Parathyroid adenoma (tissue), 2 donors: ENCODE data around the gene MB21D2.

Experiments
- H2AFZ ChIP-seq: fragments of 300-600 bp; sonication (generic); one replicate; pipeline ENCODE4 v1.7.0; 2017; ENCODE audit warnings: antibody characterized with exemption, mild to moderate bottlenecking
- H3K27ac ChIP-seq: fragments of 300-600 bp; sonication (generic); one replicate; pipeline ENCODE4 v1.7.0; 2017
- H3K27me3 ChIP-seq: fragments of 300-600 bp; sonication (generic); one replicate; pipeline ENCODE4 v1.7.0; 2017; ENCODE audit warnings: low read length; ENCODE audit not compliant: control insufficient read depth, insufficient read depth
- H3K36me3 ChIP-seq: fragments of 300-600 bp; sonication (generic); one replicate; pipeline ENCODE4 v1.7.0; 2017; ENCODE audit warnings: low read length; ENCODE audit not compliant: control insufficient read depth, insufficient read depth
- H3K4me1 ChIP-seq: fragments of 300-600 bp; sonication (generic); one replicate; pipeline ENCODE4 v1.7.0; 2017; ENCODE audit warnings: control low read depth
- H3K4me2 ChIP-seq: fragments of 300-600 bp; sonication (generic); one replicate; pipeline ENCODE4 v1.7.0; 2017; ENCODE audit warnings: low read length
- H3K4me3 ChIP-seq: fragments of 300-600 bp; sonication (generic); one replicate; pipeline ENCODE4 v1.7.0; 2017; ENCODE audit warnings: low read depth, low read length
- H3K79me2 ChIP-seq: fragments of 300-600 bp; sonication (generic); one replicate; pipeline ENCODE4 v1.7.0; 2017; ENCODE audit warnings: control low read depth
- H3K9ac ChIP-seq: fragments of 300-600 bp; sonication (generic); one replicate; pipeline ENCODE4 v1.7.0; 2017; ENCODE audit warnings: mild to moderate bottlenecking
- H3K9me3 ChIP-seq: fragments of 300-600 bp; sonication (generic); one replicate; pipeline ENCODE4 v1.7.0; 2017; ENCODE audit warnings: low read length; ENCODE audit not compliant: control insufficient read depth
- TF ChIP-seq, protein P1 (sequence below): fragments of 300-600 bp; sonication (generic); IDR thresholded peaks from one replicate; pipeline ENCODE4 v1.7.0; 2017; ENCODE audit warnings: antibody characterized with exemption, mild to moderate bottlenecking
- donor health status: primary hyperparathyroidism.

Gene MB21D2

DNA sequence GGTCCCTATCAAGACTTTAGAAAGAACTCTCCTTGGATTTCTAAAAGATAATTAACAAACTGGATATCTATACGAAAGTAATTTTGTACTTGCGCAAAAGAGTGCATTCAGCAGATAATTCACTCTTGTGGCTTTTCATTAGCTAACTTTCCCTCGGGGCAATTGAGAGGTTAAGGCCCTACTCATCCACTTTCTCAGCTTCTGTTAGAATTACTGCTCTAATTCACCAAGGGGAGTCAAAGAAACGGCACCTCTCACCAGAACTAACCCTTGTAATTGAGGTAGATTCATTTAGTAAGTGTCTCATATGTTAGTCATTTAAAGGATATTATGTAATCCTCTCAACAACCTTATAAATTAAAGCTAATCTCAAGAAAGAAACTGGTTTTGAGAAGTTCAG is 22.5 kb upstream of the MB21D2 start:
- H3K4me3 ChIP-seq, result no peak overlapping the region
- H3K36me3 ChIP-seq, result no peaks in the 10 kb centered on the region
- H3K9ac ChIP-seq, result no peak overlapping the region
- TF ChIP-seq, protein P1, sequence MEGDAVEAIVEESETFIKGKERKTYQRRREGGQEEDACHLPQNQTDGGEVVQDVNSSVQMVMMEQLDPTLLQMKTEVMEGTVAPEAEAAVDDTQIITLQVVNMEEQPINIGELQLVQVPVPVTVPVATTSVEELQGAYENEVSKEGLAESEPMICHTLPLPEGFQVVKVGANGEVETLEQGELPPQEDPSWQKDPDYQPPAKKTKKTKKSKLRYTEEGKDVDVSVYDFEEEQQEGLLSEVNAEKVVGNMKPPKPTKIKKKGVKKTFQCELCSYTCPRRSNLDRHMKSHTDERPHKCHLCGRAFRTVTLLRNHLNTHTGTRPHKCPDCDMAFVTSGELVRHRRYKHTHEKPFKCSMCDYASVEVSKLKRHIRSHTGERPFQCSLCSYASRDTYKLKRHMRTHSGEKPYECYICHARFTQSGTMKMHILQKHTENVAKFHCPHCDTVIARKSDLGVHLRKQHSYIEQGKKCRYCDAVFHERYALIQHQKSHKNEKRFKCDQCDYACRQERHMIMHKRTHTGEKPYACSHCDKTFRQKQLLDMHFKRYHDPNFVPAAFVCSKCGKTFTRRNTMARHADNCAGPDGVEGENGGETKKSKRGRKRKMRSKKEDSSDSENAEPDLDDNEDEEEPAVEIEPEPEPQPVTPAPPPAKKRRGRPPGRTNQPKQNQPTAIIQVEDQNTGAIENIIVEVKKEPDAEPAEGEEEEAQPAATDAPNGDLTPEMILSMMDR, result no peak
- H3K4me2 ChIP-seq, result no peak overlapping the region
- no peaks in the 10 kb centered on the region for H3K9me3 ChIP-seq
- no peaks in the 10 kb centered on the region for H3K79me2 ChIP-seq
- no peaks in the 10 kb centered on the region for H3K4me1 ChIP-seq
- no peaks in the 10 kb centered on the region for H3K27me3 ChIP-seq
- no peak overlapping the region for H2AFZ ChIP-seq
- H3K27ac ChIP-seq, result no peak overlapping the region

DNA sequence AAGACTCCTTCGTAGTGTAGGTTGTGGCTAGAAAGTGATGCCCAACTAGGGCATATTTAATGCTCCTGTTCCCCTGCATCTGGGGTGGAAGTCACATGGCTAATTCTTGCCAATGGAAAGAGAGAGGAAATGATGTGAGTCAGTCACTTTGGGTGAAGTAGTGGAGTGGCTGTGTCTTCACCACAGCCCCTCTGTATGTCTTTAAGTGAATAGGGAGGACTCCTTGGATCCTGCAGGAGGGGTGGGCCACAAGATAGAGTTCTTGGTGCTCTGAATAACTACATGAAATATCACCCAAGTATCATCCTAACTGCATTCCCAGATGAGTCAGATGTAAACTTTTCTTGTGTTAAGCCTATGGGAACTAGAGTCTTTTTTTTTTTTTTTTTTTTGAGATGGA is 17.8 kb upstream of the MB21D2 start:
- no peak overlapping the region for H2AFZ ChIP-seq
- no peak overlapping the region for H3K9ac ChIP-seq
- no peaks in the 10 kb centered on the region for H3K27me3 ChIP-seq
- no peaks in the 10 kb centered on the region for H3K9me3 ChIP-seq
- no peaks in the 10 kb centered on the region for H3K36me3 ChIP-seq
- no peaks in the 10 kb centered on the region for H3K4me1 ChIP-seq
- no peak overlapping the region for H3K4me2 ChIP-seq
- TF ChIP-seq, protein P1, result no peak
- H3K27ac ChIP-seq, result no peak overlapping the region
- no peak overlapping the region for H3K4me3 ChIP-seq
- no peaks in the 10 kb centered on the region for H3K79me2 ChIP-seq

DNA sequence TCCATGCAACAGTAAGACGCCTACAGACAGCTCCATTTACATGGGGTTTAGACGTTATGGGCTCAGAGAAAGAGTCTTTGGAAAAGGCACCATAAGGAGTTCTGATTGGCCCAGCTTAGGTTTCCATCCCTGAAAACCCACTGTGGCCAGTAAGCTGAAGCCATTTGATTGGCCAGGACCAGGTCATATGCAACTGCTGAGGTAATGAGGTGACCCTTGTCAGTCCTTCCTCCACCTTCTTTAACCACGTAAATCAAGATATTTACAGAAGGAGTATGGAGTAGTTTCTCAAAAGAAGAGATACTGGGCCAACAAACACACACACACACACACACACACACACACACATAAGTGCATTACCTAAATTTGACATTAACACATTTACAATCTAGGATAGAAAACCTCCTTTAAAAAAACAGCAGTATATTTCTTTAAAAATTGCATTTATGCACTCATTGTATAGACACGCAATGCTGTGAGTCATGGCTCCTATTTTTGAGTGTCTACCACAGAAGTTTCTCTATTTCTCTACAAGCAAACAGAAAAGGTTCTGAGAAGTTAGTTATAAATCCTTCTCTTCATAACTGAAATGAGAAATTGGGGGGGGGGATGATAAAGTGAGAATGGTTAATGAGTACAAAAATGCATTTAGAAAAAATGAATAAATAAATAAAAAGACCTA is 16.3 kb upstream of the MB21D2 start:
- H3K9ac ChIP-seq, result no peak overlapping the region

DNA sequence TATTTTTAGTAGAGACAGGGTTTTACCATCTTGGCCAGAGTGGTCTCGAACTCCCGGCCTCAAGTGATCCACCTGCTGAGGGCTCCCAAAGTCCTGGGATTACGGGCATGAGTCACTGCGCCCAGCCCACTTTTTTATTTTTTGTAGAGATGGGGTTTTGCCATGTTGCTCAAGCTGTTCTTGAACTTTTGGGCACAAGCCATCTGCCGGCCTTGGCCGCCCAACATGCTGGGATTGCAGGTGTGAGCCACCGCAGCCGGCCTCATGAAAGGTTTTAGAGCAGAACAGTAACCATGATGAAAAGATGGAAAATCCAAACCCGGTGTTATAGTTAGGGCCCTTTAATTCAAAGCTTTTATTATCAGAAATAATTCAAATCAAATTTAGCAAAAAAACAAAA is 15.6 kb upstream of the MB21D2 start:
- Histone ChIP-seq H3K27ac (no peak overlapping the region), H3K36me3 (no peaks in the 10 kb centered on the region), H3K4me3 (no peak overlapping the region)

More for the DNA sequence above, 16.3 kb upstream of the MB21D2 start:
- no peaks in the 10 kb centered on the region for H3K79me2 ChIP-seq
- H3K9me3 ChIP-seq, result no peaks in the 10 kb centered on the region
- H3K27me3 ChIP-seq, result no peaks in the 10 kb centered on the region
- H3K4me3 ChIP-seq, result no peak overlapping the region
- no peaks in the 10 kb centered on the region for H3K4me1 ChIP-seq
- no peak overlapping the region for H3K4me2 ChIP-seq
- H2AFZ ChIP-seq, result no peak overlapping the region
- no peak overlapping the region for H3K27ac ChIP-seq
- TF ChIP-seq, protein P1, result no peak
- no peaks in the 10 kb centered on the region for H3K36me3 ChIP-seq

More for the DNA sequence above, 15.6 kb upstream of the MB21D2 start:
- Histone ChIP-seq H3K4me2 (no peak overlapping the region), H3K9ac (no peak overlapping the region), H2AFZ (no peak overlapping the region), H3K4me1 (no peaks in the 10 kb centered on the region), H3K9me3 (no peaks in the 10 kb centered on the region), H3K27me3 (no peaks in the 10 kb centered on the region), H3K79me2 (no peaks in the 10 kb centered on the region)
- TF ChIP-seq, protein P1, result no peak
